GM18867 (cell line): ENCODE data around the gene MAN2A1.

Source experiments
- ATAC-seq: cut with Tn5 transposase; IDR thresholded peaks from one replicate; pipeline ENCODE4 v1.9.1; 2021; ENCODE audit warnings: mild to moderate bottlenecking, moderate library complexity; ENCODE audit not compliant: unreplicated experiment

MAN2A1 gene

GRCh38 chr5:109678447-109678846 lies 11.3 kb upstream of the MAN2A1 start:
- ATAC-seq: no peak

- ATAC-seq: no peak
Measured at GRCh38 chr5:109681763-109682162, 8.0 kb upstream of the MAN2A1 start.

- no peak for ATAC-seq
Measured at GRCh38 chr5:109682383-109682782, 7.3 kb upstream of the MAN2A1 start.

- ATAC-seq: no peak
Measured at GRCh38 chr5:109685916-109686315, 3.8 kb upstream of the MAN2A1 start.

- peak; percentile 0 for ATAC-seq
Measured at GRCh38 chr5:109688630-109688969, 1.1 kb upstream of the MAN2A1 start.

- ATAC-seq: peak; percentile 77
Measured at GRCh38 chr5:109688970-109689739, 572 bp upstream of the MAN2A1 start.

DNA sequence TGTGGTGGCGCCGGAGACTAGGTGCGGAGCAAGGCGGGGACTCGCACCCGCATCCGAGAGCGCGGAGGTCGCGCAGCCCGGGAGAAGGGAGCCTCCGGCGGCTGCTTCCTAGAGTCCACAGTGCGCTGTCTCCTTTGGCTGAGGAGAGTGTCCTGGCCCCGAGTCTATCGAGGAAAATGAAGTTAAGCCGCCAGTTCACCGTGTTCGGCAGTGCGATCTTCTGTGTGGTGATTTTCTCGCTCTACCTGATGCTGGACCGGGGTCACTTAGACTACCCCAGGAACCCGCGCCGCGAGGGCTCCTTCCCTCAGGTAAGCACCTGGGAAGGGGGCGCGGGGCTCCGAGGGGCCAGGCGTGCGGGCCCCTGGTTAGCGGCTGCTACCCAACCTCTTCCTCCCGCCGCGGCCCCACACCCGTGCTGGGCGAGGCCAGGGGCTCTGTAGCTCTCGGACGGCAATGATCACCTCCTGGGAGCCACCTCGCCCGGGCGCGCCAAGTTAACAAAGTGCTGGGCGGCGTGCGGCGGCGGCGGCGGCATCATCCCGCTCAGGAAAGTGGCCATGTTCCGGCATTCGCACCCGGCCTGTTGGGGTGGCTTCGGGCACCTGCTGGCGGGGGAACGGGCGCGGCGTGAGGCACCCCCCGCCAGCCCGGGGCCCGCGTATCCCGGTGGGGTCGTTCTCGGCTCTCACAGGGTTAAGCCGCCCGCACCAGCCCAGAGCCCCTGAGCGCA lies 681 bp downstream of the MAN2A1 start:
- peak; percentile 10 for ATAC-seq

GRCh38 chr5:109690975-109691574 lies 1.3 kb downstream of the MAN2A1 start:
- ATAC-seq: peak; percentile 15

DNA sequence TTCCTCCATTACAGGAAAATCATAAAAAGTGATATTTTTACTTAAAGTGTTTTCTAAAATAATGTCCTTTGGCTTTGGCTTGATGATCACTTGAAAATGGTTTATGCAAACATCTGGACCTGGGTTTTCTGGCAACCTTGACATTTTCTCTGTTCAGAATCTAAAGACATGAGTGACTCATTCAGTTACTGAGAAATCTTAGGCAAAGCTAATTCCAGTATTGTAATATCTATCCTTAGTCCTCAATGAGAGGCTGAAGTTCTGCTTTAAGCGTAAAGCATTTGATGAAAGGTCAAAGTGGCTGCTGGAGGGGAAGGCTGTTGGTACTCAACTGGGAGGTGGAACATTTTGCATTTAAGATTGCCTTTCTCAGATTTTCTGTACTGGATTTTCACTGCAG lies 2.3 kb downstream of the MAN2A1 start:
- ATAC-seq: no peak

DNA sequence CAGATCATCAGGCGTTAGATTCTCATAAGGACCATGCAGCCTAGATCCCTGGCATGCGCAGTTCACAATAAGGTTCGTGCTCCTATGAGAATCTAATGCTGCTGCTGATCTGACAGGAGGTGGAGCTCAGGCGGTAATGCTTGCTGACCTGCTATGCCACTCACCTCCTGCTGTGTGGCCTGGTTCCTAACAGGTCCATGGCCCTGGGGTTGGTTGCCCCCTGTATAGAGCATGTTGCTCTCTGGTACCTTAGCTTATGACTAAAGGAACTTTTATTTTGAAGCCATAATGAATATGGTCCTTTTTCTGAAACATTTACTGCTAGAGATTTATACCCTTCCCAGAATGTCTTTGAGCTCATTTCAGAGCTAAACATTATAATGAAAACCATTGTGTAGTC lies 3.1 kb downstream of the MAN2A1 start:
- ATAC-seq: no peak

- no peak for ATAC-seq
Measured at GRCh38 chr5:109693535-109694400, 4.0 kb downstream of the MAN2A1 start.

GRCh38 chr5:109694451-109694891 lies 4.7 kb downstream of the MAN2A1 start:
- no peak for ATAC-seq

- ATAC-seq: peak; percentile 65
Measured at GRCh38 chr5:109695005-109695926, 5.5 kb downstream of the MAN2A1 start.

GRCh38 chr5:109697339-109697738 lies 7.6 kb downstream of the MAN2A1 start:
- ATAC-seq: no peak

GRCh38 chr5:109700516-109701153 lies 10.9 kb downstream of the MAN2A1 start:
- peak; percentile 46 for ATAC-seq

DNA sequence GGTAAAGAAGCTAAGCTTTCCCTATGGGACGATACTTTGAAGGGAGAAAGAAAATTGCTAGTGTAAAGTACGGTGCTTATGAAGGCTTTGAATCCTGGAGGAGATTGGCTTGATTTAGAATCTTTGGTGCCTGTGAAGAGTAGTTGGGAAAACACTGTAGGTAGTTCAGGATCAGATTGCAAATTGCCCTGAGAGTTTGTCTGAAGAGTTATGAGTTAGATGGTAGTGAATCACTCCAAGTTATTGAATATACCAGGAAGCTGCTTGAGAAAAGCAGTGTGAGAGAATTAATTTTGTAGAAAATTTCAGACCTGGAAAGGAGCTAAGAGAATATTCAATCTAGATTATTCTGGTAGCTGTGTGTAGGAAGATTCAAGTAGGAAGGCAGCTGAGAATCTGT lies 11.5 kb downstream of the MAN2A1 start:
- no peak for ATAC-seq

GRCh38 chr5:109701792-109702191 lies 12.1 kb downstream of the MAN2A1 start:
- ATAC-seq: no peak

GRCh38 chr5:109703166-109703565 lies 13.4 kb downstream of the MAN2A1 start:
- ATAC-seq: no peak

DNA sequence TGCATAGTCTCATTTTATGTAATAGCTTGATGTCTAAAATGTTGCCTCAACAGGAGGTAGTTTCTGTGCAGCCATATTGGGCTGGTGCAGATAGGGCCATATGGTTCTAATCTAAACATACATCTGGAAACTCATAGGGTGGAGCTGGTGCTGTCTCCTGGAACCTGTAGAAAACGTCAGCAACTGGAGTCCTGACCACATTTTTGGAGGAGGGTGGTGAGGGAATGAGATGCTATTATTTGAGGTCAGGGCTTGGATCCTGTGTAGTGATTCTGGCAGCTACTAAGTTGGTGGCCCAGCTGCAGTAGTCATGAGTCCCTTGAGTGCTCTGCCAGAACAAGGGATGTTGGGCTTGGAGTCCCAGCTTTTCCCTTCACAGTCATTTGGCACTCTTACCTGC lies 14.1 kb downstream of the MAN2A1 start:
- no peak for ATAC-seq
